ENCODE results near the gene PTCH2.
"Not testable (repeated sequence)": the region's sequence is repeated elsewhere in the genome, so short reads cannot be mapped to it uniquely, and the experiment has no call there.

Gene PTCH2

DNA sequence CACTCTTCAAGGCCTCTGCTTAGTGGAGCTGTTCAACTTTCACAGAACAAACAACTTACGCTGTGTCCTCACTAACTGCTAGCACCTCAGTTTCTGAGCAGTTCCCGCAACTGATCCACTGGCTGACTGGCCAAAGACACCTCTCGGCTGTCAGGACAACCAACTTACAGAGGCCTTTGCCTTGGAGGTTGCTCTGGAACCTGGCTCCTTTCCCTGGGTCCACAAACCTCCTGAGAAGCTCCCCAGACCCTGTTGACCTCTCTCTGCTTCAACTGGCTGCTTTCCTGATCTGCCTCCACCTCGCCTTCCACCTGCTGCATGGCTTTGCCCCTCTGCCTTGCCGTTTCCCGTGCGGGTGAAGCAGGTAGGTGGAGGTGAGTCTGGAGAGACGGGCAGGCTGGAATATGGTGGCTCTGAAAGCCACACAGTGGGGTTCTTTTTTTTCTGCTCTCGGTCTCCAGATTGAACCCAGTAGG is 21.8 kb downstream of the PTCH2 start:
- no peak for TF ChIP-seq JUND (IDR thresholded peaks at IDR 0.05; ENCODE audit: low read depth)
- no peak for DNase-seq (ENCODE audit: low read depth in 1 of 2, low spot score in 1 of 2)
- in situ Hi-C loops (cut with HindIII; ENCODE audit: low pct_unique_long_range_greater_than_20kb, low sequenced_read_pairs), result no loop called here

DNA sequence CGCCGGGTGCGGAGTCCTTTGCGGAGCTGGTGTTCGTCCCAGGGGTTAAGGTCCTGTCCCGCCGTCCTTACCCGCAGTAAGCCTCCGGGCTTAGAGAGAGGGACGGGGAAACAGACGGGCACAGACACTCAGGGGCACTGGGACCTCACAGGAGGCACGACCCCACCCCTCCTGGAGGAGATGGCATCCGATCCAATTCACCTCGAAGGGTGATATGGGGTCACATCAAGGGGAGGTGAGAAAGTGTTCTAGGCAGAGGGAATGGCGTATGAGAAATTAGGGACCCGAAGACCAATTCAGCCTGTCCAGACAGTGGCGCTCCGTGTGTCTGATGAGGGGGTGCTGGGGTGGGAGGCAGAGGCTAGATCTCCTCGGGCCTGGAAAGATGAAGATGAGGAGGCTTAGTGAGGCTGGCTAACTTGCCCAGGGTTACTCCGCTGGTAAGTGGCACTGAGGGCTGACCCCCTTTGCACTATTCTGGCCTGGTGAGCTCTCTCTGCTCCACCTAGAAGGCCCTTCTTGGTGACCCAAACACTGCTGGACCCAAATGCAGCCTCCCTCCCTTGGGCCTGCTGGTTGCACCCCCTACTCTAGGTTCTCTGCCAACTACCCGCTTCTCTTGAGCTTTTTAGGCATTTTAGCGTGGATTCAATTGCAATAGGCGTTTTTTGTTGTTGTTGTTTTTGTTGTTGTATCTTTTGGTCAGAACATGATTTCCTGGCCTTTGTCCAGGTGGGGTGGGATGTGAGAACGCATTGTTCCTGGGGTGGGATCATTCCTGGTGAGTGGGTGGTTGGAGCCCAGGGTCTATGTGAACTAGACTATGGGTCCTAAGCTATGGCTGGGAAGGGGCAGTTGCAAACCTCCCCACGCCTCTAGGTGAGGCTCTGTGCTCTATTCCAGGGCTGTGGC is 22.5 kb downstream of the PTCH2 start:
- in situ Hi-C loops (cut with HindIII; ENCODE audit: low pct_unique_long_range_greater_than_20kb, low sequenced_read_pairs), result no loop called here
- TF ChIP-seq JUND (IDR thresholded peaks at IDR 0.05; ENCODE audit: low read depth), result no peak
- no peak for DNase-seq (ENCODE audit: low read depth in 1 of 2, low spot score in 1 of 2)

DNA sequence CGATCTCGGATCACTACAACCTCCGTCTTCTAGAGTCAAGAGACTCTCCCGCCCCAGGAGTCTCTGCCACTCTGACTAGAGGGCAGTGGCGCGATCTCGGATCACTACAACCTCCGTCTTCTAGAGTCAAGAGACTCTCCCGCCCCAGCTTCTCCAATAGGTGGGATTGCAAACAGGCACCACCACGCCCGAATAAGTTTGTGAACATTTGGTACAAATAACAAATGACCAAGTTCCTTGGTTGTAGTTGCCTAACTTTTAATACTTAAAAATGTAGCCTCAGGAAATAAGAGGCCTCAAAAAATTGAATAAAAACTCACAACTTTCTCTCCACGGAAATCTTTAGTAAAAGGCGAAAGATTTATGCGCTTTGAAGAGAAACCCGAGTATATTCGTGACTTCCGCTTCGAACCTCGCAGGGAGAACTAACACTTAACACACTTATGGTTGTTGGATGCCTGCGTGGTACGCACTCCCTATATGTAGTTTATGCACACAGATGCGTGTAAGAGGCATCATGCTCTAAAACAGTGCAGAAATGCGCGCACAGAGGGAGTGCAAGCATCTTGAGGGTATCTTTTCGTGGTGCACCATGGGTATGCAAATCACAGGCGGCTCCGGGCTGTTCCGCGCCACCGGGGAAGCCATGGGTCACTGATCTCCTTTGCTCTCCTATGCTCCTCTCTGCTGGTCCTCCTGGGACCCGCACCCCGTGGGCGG is 23.3 kb downstream of the PTCH2 start:
- peak; percentile 62 to 93 for DNase-seq (ENCODE audit: low read depth in 1 of 2, low spot score in 1 of 2)
- in situ Hi-C loops (cut with HindIII; ENCODE audit: low pct_unique_long_range_greater_than_20kb, low sequenced_read_pairs), result no loop called here
- TF ChIP-seq JUND (IDR thresholded peaks at IDR 0.05; ENCODE audit: low read depth), result no peak

DNA sequence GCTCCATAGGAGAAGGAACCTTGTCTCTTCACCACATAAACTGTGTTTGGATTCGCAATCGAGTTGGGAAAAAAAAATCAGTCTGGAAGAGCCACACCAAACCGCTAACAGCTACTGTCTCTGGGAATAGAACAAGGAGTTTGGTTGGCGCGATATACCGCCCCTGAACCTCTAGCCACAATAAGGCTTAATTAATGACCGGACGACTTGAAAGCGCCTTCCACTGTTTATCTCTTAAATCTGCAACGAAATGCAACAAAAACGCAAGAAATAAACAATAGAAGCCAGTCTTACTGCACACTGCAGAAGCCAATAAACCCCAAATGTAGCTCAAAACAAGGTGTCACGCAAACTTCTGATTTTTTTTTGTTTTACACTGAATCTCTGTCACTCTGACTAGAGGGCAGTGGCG is 23.9 kb downstream of the PTCH2 start:
- in situ Hi-C loops (cut with HindIII; ENCODE audit: low pct_unique_long_range_greater_than_20kb, low sequenced_read_pairs), result no loop called here
- DNase-seq (ENCODE audit: low read depth in 1 of 2, low spot score in 1 of 2), result no peak

DNA sequence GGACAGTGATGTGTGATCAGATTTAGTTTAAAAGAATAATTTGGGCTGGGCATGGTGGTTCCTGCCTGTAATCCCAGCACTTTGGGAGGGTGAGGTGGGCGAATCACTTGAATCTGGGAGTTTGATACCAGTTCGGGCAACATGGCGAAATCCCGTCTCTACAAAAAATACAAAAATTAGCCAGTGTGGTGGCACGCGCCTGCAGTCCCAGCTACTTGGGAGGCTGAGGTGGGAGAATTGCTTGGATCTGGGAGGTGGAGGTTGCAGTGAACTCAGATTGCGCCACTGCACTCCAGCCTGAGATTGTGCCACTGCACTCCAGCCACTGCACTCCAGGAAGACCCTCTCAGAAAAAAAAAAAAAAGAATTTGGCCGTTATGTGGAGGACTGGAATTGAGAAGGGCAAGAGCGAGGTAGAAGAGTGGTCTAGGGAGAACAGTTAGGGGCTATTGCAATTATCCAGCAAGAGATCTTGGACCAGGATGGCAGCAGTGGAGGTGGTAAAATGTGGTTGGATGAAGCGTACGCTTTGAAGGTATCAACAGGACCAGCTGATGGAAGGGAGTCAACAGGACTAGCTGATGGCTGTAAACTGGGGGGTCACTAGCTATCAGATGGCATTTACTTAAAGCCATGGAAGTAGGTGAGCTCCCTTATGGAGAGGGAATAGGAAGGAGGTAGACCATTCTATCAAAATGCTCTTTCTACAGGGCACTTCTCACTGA is 25.1 kb downstream of the PTCH2 start:
- TF ChIP-seq JUND (IDR thresholded peaks at IDR 0.05; ENCODE audit: low read depth), result no peak
- in situ Hi-C loops (cut with HindIII; ENCODE audit: low pct_unique_long_range_greater_than_20kb, low sequenced_read_pairs), result no loop called here
- no peak for DNase-seq (ENCODE audit: low read depth in 1 of 2, low spot score in 1 of 2)

More for the DNA sequence above, 23.9 kb downstream of the PTCH2 start:
- no peak for TF ChIP-seq JUND (IDR thresholded peaks at IDR 0.05; ENCODE audit: low read depth)

DNA sequence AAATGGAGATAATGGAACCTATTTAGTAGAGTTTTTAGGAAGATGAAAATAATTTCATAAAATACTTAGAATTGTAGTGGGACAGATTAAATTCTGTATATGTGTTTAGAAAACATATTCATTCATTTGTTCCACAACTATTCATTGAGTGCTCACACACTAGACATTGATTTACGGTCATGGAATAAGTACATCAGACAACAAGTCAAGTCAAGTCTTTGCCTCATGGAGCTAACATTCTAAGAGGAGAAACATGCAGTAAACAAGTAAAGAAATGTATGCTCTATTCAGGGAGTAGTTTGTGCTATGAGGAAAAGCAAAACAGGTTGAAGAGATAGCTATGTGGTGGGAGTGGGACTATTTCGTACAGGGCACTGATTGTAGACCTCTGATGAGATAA is 25.7 kb downstream of the PTCH2 start:
- DNase-seq (ENCODE audit: low read depth in 1 of 2, low spot score in 1 of 2), result no peak
- in situ Hi-C loops (cut with HindIII; ENCODE audit: low pct_unique_long_range_greater_than_20kb, low sequenced_read_pairs), result no loop called here
- no peak for TF ChIP-seq JUND (IDR thresholded peaks at IDR 0.05; ENCODE audit: low read depth)

DNA sequence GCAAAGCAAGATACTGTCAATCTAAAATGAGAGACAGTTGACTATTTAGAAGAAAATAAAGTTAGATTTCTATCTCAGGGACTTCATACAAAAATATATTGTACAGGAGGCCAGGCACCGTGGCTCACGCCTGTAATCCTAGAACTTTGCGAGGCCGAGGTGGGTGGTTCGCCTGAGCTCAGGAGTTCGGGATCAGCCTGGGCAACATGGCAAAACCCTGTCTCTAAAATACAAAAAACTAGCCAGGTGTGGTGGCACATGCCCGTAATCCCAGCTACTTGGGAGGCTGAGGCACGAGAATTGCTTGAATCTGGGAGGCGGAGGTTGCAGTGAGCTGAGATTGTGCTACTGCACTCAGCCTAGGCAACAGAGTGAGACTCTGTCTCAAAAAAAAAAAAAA is 27.1 kb downstream of the PTCH2 start:
- in situ Hi-C loops (cut with HindIII; ENCODE audit: low pct_unique_long_range_greater_than_20kb, low sequenced_read_pairs); DNase-seq (ENCODE audit: low read depth in 1 of 2, low spot score in 1 of 2): not testable (repeated sequence)

DNA sequence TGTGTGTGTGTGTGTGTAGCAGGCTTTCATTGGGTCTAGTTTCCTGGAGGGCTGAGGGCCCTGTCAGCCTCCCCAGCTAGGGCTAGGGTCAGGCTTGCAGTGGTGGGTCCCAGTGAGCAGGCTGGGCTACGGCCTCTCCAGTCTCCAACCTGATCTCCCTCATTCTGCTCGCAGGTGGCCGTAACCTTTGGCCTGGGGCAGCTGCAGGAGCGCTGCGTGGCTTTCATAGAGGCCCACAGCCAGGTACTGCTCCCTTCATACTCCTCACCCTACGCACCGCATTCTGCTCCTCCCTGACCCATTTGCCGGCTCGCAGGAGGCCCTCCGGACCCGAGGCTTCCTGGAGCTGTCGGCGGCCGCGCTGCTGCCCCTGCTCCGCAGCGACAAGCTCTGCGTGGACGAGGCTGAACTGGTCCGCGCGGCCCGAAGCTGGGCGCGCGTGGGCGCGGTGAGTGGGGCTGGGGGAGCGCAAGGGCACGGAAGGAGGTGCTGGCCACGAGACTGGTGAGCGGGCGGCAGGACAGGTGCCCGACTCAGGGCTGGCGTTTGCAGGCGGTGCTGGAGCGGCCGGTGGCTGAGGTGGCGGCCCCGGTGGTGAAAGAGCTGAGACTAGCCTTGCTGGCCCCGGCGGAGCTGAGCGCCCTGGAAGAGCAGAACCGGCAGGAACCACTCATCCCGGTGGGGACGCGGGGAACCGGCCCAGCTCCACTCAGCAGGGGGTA is 30.1 kb downstream of the PTCH2 start:
- in situ Hi-C loops (cut with HindIII; ENCODE audit: low pct_unique_long_range_greater_than_20kb, low sequenced_read_pairs), result no loop called here
- no peak for TF ChIP-seq JUND (IDR thresholded peaks at IDR 0.05; ENCODE audit: low read depth)

DNA sequence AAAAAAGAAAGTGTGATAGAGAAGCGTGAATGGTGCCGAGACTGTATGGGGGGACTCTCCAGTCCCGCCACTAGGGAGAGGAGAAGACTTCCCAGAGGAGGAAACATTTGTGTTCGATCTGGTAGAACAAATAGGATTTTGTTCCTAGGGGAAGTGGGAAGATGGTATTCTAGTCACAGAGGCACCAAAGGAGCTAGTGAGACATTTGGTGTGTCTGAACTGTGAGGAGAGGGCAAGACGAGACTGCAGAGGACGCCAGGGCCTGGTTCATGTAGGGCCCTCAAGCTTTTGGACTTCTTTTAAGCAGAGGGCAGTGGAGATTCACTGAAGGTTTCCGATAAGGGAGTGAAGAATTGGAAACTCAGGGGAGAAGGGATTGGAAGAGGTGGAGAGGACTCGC is 31.8 kb downstream of the PTCH2 start:
- in situ Hi-C loops (cut with HindIII; ENCODE audit: low pct_unique_long_range_greater_than_20kb, low sequenced_read_pairs), result no loop called here
- no peak for TF ChIP-seq JUND (IDR thresholded peaks at IDR 0.05; ENCODE audit: low read depth)
- no peak for DNase-seq (ENCODE audit: low read depth in 1 of 2, low spot score in 1 of 2)

More for the DNA sequence above, 30.1 kb downstream of the PTCH2 start:
- no peak for DNase-seq (ENCODE audit: low read depth in 1 of 2, low spot score in 1 of 2)

DNA sequence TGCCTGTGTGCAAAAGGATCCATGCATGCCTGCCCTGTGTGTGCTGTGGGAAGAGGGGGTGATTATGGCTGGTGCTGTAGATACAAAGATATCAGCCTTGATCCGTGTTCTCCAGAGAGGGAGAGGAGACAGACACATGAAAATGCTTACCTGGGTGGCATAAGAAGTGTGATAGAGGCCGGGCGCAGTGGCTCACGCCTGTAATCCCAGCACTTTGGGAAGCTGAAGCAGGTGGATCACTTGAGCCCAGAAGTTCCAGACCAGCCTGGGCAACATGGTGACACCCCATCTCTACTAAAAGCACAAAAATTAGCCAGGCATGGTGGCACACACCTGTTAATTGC is 32.3 kb downstream of the PTCH2 start:
- DNase-seq (ENCODE audit: low read depth in 1 of 2, low spot score in 1 of 2); in situ Hi-C loops (cut with HindIII; ENCODE audit: low pct_unique_long_range_greater_than_20kb, low sequenced_read_pairs): not testable (repeated sequence)

DNA sequence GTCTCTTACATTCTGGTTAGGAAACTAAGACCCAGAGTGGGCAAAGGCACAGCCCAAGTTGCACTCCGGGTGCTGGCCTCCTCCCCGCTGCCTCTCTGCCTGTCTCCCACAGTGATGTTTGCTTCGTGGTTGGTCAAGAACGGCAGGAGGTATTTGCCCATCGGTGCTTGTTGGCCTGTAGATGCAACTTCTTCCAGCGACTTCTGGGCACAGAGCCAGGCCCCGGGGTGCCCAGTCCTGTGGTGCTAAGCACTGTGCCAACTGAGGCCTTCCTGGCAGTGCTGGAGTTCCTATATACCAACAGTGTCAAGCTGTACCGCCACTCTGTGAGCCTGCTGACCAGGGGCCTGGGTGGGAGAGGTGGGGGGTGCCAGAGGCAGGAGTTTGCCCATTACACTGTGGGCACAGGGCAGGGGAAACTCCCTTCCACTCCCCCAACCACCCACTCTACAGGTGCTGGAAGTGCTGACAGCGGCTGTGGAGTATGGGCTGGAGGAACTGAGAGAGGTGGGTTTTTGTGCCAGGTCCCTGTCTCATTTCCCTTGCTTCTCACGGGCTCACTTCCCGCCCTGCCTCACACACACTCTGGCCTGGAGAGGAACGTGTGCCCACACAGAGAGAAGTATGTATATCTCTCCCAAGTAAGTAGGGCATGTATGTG is 32.8 kb downstream of the PTCH2 start:
- DNase-seq (ENCODE audit: low read depth in 1 of 2, low spot score in 1 of 2), result peak; percentile 63 to 91
- no peak for TF ChIP-seq JUND (IDR thresholded peaks at IDR 0.05; ENCODE audit: low read depth)
- in situ Hi-C loops (cut with HindIII; ENCODE audit: low pct_unique_long_range_greater_than_20kb, low sequenced_read_pairs), result no loop called here
